GM13977 (cell line): Measurements from ENCODE around the gene ASTE1.

Experiments
- DNase-seq: peaks from one replicate; pipeline ENCODE4 v3.0.0; 2012; ENCODE audit warnings: low spot score
- in situ Hi-C: fragments of 300-500 bp; cut with MboI; formaldehyde crosslinking; loops from one replicate; pipeline ENCODE4 v1.12.0; 2022; ENCODE audit warnings: low sequenced_read_pairs, low pct_unique_long_range_greater_than_20kb, mixed read lengths, inconsistent platforms; ENCODE audit not compliant: unreplicated experiment
- TF ChIP-seq, protein P1 (sequence below): IDR thresholded peaks from 2 replicates; pipeline ENCODE4 v1.5.1; 2012; ENCODE audit warnings: mild to moderate bottlenecking, control low read depth; ENCODE audit not compliant: insufficient read depth; ENCODE audit errors: extremely low read depth, missing control alignments

The ASTE1 gene

DNA sequence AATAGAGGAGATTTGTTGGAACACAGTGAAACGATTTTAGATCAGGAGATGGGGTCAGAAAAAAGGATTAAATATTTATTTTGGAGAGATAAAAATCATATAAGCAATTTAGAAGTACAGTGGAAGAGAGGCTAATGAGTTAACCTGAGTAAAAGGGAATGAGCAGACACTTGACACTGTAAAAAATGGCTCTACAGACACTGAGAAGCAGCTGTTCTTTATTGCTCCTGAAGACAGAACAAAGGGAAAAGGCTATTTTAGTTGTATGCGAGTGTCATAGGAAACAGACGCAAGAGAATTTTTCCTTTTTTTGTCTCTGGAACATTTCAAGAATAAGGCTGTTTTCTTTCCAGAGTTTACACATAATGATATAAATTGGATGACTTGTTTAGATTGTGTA, 34.3 kb downstream of the ASTE1 start:
- DNase-seq: no peak
- in situ Hi-C loops: loop anchor here (25.0 kb wide), 1 partner anchor 230 kb away; no protein-coding TSS in a partner anchor
- TF ChIP-seq, protein P1, sequence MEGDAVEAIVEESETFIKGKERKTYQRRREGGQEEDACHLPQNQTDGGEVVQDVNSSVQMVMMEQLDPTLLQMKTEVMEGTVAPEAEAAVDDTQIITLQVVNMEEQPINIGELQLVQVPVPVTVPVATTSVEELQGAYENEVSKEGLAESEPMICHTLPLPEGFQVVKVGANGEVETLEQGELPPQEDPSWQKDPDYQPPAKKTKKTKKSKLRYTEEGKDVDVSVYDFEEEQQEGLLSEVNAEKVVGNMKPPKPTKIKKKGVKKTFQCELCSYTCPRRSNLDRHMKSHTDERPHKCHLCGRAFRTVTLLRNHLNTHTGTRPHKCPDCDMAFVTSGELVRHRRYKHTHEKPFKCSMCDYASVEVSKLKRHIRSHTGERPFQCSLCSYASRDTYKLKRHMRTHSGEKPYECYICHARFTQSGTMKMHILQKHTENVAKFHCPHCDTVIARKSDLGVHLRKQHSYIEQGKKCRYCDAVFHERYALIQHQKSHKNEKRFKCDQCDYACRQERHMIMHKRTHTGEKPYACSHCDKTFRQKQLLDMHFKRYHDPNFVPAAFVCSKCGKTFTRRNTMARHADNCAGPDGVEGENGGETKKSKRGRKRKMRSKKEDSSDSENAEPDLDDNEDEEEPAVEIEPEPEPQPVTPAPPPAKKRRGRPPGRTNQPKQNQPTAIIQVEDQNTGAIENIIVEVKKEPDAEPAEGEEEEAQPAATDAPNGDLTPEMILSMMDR: no peak

DNA sequence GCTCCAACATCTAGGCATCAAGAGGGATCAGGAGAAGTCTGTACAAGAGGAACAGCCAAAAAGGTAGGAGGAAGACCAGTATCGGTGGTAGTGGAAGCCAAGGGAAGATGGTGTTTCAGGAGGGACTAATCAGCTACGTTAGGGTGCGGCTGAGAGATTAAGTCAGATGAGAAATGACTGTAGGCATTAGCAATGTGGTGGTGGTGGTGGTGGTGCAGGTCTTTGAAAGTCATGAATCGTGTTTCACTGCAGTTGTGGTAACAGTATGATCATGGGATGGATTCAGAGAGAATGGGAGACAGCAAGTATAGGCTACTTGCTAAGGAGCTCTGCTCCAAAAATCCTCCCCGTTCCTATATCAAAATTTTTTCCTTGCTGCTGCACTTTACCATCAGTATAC, 35.5 kb downstream of the ASTE1 start:
- TF ChIP-seq, protein P1: no peak
- no peak for DNase-seq
- in situ Hi-C loops: loop anchor here (25.0 kb wide), 1 partner anchor 229 kb away; no protein-coding TSS in a partner anchor

DNA sequence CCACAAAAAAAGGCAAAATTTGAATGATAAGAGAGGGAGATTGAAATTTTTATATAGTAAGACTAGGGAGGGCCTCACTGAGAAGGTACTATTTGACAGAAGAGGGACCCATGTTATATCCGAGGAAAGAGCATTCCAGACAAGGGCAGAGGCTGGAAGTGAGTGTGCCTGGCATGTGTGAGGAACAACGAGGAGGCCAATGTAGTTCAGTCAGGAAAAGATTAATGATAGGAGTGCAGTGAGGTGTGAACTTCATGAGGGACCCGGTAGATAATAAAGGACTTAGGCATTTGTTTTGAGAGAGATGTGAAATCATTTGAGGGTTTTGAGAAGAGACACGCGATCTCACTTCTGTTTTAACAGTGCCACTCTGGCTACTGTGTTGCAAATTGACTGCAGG, 36.3 kb downstream of the ASTE1 start:
- in situ Hi-C loops: loop anchor here (25.0 kb wide), 1 partner anchor 228 kb away; no protein-coding TSS in a partner anchor
- DNase-seq: no peak
- TF ChIP-seq, protein P1: no peak

DNA sequence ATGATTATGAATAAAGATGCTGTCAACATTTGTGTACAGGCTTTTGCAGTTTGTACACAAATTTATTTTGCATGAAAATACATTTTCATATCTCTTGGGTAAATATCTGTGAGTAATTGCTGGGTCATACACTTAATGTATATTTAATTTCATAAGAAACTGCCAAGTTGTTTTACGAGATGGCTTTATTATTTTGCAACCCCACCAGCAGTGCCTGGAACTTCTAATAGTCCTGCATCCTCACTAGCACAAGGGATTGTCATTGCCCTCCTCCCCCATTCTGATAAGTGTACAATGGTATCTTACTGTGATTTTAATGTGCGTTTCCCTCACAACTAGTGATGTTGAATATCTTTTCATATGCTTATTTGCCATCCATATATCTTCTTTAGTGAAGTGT, 45.2 kb downstream of the ASTE1 start:
- TF ChIP-seq, protein P1: no peak
- no peak for DNase-seq
- in situ Hi-C loops: loop anchor here (25.0 kb wide), 1 partner anchor 219 kb away; no protein-coding TSS in a partner anchor

DNA sequence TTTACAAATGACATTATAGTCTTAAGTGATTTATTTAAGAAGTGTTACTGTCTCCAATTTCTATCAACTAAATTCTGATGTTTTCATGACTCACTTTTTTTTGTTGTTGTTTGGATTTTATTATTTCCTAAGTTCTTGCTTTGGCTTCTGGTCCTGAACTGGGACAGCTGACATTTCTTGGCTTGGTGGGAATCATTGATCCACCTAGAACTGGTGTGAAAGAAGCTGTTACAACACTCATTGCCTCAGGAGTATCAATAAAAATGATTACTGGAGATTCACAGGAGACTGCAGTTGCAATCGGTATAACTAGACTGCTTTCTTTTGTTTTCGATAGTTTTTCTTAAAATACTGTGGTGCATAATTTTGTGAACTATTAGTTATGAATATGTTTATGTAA, 47.5 kb downstream of the ASTE1 start:
- no peak for DNase-seq
- TF ChIP-seq, protein P1: no peak
- in situ Hi-C loops: loop anchor here (25.0 kb wide), 1 partner anchor 217 kb away; no protein-coding TSS in a partner anchor

DNA sequence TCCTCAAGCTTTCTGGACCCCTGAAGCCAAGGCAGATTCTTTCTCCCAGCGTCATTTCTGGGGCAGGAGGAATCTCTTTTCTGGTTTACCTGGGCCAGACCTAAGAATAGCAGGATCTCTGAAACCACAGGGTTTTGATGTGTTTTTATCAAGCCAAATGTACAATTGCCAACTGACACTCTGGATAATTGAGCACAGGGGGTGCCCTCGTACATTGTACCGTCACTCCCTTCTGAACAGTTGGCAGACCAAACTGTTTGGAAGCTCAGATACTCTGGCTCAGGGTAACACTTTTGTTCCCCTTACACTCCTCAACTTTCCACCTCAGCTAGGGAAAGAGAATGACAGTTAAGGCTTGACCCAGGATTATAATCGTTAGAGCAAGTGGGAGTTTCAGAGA, 49.9 kb downstream of the ASTE1 start:
- in situ Hi-C loops: loop anchor here (25.0 kb wide), 1 partner anchor 214 kb away; no protein-coding TSS in a partner anchor
- TF ChIP-seq, protein P1: no peak
- DNase-seq: no peak

DNA sequence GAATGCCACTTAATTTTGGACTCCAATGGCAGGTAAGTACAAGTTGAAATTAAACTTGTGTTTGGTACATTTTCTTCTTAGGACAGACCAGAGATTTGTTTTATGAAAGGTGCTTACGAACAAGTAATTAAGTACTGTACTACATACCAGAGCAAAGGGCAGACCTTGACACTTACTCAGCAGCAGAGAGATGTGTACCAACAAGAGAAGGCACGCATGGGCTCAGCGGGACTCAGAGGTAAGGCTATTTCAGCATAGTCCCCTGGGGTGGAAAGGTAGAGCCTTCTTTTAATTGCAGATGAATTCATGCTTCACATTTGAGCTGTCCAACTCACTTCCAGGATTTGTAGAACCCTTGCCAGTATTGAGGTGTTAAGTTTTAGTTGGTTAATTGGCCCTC, 51.4 kb downstream of the ASTE1 start:
- in situ Hi-C loops: loop anchor here (25.0 kb wide), 1 partner anchor 213 kb away; no protein-coding TSS in a partner anchor
- TF ChIP-seq, protein P1: no peak
- no peak for DNase-seq
